Activated CD4-positive, alpha-beta T cell treated with anti-CD3 and anti-CD28 coated beads, Interleukin-2, amount 50 U/mL, for 1 hour (primary cell): ENCODE data around the gene TFDP3.

ENCODE experiments used
- DNase-seq: peaks from one replicate; pipeline ENCODE4 v3.0.0-alpha.2; 2020

Gene TFDP3

GRCh38 chrX:133218329-133218728 is at the start of gene TFDP3:
Gene TFDP3 (minus strand): TSS chrX:133218354. CDS start chrX:133218259, 95 bp downstream.
- no peak for DNase-seq

- DNase-seq: no peak
Observed at GRCh38 chrX:133267621-133268020, 49.5 kb upstream of the TFDP3 start.

GRCh38 chrX:133265331-133265730 is 47.2 kb upstream of the TFDP3 start:
- no peak for DNase-seq

- DNase-seq: no peak
Observed at GRCh38 chrX:133258481-133258880, 40.3 kb upstream of the TFDP3 start.

GRCh38 chrX:133254666-133255065 is 36.5 kb upstream of the TFDP3 start:
- DNase-seq: no peak

GRCh38 chrX:133251204-133251603 is 33.0 kb upstream of the TFDP3 start:
- no peak for DNase-seq

GRCh38 chrX:133250184-133251100 is 32.3 kb upstream of the TFDP3 start:
- DNase-seq: no peak

- no peak for DNase-seq
Observed at GRCh38 chrX:133249266-133250058, 31.3 kb upstream of the TFDP3 start.

- no peak for DNase-seq
Observed at GRCh38 chrX:133248177-133248576, 30.0 kb upstream of the TFDP3 start.

- no peak for DNase-seq
Observed at GRCh38 chrX:133246921-133247320, 28.8 kb upstream of the TFDP3 start.

- no peak for DNase-seq
Observed at GRCh38 chrX:133235830-133236229, 17.7 kb upstream of the TFDP3 start.

GRCh38 chrX:133232331-133232730 is 14.2 kb upstream of the TFDP3 start:
- DNase-seq: no peak

- DNase-seq: no peak
Observed at GRCh38 chrX:133229361-133229760, 11.2 kb upstream of the TFDP3 start.

GRCh38 chrX:133215747-133216146 is 2.4 kb downstream of the TFDP3 start:
- DNase-seq: no peak

GRCh38 chrX:133215017-133215416 is 3.1 kb downstream of the TFDP3 start:
- no peak for DNase-seq

- no peak for DNase-seq
Observed at GRCh38 chrX:133214301-133214700, 3.9 kb downstream of the TFDP3 start.

GRCh38 chrX:133213117-133213516 is 5.0 kb downstream of the TFDP3 start:
- DNase-seq: no peak

- DNase-seq: no peak
Observed at GRCh38 chrX:133207751-133208150, 10.4 kb downstream of the TFDP3 start.

- no peak for DNase-seq
Observed at GRCh38 chrX:133191739-133192039, 26.5 kb downstream of the TFDP3 start.

GRCh38 chrX:133190877-133191738 is 27.0 kb downstream of the TFDP3 start:
- DNase-seq: no peak

- no peak for DNase-seq
Observed at GRCh38 chrX:133189195-133189594, 29.0 kb downstream of the TFDP3 start.

GRCh38 chrX:133188631-133189030 is 29.5 kb downstream of the TFDP3 start:
- no peak for DNase-seq

- no peak for DNase-seq
Observed at GRCh38 chrX:133185938-133186337, 32.2 kb downstream of the TFDP3 start.
